NB4 (cell line): ENCODE measurements around the gene AOPEP.

ENCODE experiments used
- DNase-seq: peaks from one replicate; pipeline ENCODE4 v3.0.0; 2010; ENCODE audit warnings: low read depth
- H3K4me3 ChIP-seq: one replicate; pipeline ENCODE4 v1.5.1; 2011; ENCODE audit warnings: mild to moderate bottlenecking, low read depth, low read length, moderate library complexity
- CTCF ChIP-seq: IDR thresholded peaks from one replicate; pipeline ENCODE4 v1.5.1; 2012; ENCODE audit warnings: low read depth, low read length
- MAX ChIP-seq: IDR thresholded peaks from 2 replicates; pipeline ENCODE4 v1.6.1; 2011; ENCODE audit warnings: low read depth, low read length
- MYC ChIP-seq: IDR thresholded peaks from 2 replicates; pipeline ENCODE4 v1.6.1; 2011; ENCODE audit warnings: low read depth, low read length
- POLR2A ChIP-seq: IDR thresholded peaks from 2 replicates; pipeline ENCODE4 v1.6.1; 2011; ENCODE audit warnings: mild to moderate bottlenecking; ENCODE audit not compliant: insufficient read length; ENCODE audit errors: extremely low read depth

The AOPEP gene

GRCh38 chr9:95005278-95006143 lies 279.0 kb downstream of the AOPEP start:
- H3K4me3 ChIP-seq, result no peak overlapping the region
- DNase-seq, result no peak
- no peak for TF ChIP-seq MYC
- TF ChIP-seq POLR2A, result no peak
- no peak for TF ChIP-seq MAX
- TF ChIP-seq CTCF, result no peak

GRCh38 chr9:95007226-95007869 lies 280.8 kb downstream of the AOPEP start:
- DNase-seq, result no peak
- TF ChIP-seq CTCF (no peak), POLR2A (no peak), MAX (no peak), MYC (no peak)
- no peak overlapping the region for H3K4me3 ChIP-seq

GRCh38 chr9:95008151-95008771 lies 281.8 kb downstream of the AOPEP start:
- DNase-seq, result no peak

GRCh38 chr9:95009459-95009858 lies 283.0 kb downstream of the AOPEP start:
- DNase-seq, result no peak
- TF ChIP-seq POLR2A (no peak), MAX (no peak), MYC (no peak), CTCF (no peak)
- no peak overlapping the region for H3K4me3 ChIP-seq

More at GRCh38 chr9:95008151-95008771, 281.8 kb downstream of the AOPEP start:
- TF ChIP-seq CTCF (no peak), MAX (no peak), MYC (no peak), POLR2A (no peak)
- H3K4me3 ChIP-seq, result no peak overlapping the region

GRCh38 chr9:95010431-95010838 lies 283.9 kb downstream of the AOPEP start:
- TF ChIP-seq POLR2A (no peak), MAX (no peak), MYC (no peak), CTCF (no peak)
- H3K4me3 ChIP-seq, result no peak overlapping the region
- no peak for DNase-seq
